GM19351 (cell line): ENCODE measurements around the gene SCAPER.

Experiments
- ATAC-seq: cut with Tn5 transposase; IDR thresholded peaks from one replicate; pipeline ENCODE4 v1.9.1; 2021; ENCODE audit warnings: mild to moderate bottlenecking, moderate library complexity; ENCODE audit not compliant: unreplicated experiment

SCAPER gene, protein sequence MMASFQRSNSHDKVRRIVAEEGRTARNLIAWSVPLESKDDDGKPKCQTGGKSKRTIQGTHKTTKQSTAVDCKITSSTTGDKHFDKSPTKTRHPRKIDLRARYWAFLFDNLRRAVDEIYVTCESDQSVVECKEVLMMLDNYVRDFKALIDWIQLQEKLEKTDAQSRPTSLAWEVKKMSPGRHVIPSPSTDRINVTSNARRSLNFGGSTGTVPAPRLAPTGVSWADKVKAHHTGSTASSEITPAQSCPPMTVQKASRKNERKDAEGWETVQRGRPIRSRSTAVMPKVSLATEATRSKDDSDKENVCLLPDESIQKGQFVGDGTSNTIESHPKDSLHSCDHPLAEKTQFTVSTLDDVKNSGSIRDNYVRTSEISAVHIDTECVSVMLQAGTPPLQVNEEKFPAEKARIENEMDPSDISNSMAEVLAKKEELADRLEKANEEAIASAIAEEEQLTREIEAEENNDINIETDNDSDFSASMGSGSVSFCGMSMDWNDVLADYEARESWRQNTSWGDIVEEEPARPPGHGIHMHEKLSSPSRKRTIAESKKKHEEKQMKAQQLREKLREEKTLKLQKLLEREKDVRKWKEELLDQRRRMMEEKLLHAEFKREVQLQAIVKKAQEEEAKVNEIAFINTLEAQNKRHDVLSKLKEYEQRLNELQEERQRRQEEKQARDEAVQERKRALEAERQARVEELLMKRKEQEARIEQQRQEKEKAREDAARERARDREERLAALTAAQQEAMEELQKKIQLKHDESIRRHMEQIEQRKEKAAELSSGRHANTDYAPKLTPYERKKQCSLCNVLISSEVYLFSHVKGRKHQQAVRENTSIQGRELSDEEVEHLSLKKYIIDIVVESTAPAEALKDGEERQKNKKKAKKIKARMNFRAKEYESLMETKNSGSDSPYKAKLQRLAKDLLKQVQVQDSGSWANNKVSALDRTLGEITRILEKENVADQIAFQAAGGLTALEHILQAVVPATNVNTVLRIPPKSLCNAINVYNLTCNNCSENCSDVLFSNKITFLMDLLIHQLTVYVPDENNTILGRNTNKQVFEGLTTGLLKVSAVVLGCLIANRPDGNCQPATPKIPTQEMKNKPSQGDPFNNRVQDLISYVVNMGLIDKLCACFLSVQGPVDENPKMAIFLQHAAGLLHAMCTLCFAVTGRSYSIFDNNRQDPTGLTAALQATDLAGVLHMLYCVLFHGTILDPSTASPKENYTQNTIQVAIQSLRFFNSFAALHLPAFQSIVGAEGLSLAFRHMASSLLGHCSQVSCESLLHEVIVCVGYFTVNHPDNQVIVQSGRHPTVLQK (N-terminal part only)

DNA sequence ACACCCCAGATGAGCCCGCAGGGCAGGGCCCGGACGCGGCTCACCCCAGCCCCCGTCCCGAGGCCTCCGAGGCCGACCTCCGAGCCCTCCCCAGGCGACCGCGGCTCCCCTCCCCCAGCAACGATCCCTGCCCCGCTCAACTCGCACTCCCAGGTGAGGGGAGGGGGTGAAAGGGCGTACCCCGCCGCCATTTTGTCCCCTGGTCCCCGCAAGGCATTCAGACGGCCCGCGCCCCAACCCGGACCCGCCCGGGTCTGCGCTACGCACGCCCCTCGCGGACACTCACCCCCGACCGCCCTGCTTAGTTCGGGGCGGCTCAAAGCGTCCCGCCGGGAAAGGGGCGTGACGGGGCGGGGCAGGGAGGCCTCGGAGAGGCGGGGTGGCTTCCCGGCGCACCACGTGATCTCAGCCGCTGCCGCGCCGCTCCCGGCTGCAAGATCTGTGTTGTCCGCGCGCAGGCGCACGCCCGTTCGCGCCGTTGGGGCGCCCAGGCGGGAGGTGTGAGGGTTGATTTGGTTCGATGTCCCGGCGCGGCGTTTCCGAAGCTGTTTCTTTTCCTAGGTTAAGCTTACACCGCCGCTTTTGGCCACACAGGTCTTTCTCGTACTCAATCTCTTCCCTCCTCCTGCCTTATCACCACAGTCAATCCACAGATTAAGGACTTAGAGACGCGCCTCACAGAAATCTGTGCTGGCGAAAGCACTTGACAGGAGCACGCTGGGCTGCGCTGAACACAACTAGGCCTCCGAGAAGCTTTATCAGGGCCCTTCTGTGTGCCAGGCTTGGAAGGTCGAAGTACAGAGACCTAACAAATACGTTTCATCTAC lies at the start of gene SCAPER:
TSS of gene SCAPER (minus strand) at position 328 of the 827 bp plus-strand sequence. CDS start 21,523 bp downstream, outside the sequence.
- peak; percentile 79 for ATAC-seq

DNA sequence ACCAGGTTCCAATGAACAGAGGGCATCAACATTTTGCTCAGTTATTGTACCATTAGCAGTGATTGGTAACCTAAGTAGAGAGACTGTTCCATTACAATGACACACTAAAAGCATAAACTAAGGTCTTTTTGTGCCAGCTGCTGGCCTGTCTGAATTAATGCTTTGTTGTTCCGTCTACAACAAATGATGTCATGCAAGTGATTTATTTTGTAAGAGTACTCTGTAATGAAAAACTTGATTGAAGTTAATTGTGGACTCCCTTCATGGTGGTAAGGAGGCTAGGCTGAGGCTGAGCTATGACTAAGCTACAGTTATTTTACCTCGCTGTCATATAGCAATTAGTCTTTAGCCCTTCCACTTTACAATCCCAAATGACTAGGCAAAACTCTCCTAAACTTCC lies 49.6 kb upstream of the SCAPER start:
- no peak for ATAC-seq

DNA sequence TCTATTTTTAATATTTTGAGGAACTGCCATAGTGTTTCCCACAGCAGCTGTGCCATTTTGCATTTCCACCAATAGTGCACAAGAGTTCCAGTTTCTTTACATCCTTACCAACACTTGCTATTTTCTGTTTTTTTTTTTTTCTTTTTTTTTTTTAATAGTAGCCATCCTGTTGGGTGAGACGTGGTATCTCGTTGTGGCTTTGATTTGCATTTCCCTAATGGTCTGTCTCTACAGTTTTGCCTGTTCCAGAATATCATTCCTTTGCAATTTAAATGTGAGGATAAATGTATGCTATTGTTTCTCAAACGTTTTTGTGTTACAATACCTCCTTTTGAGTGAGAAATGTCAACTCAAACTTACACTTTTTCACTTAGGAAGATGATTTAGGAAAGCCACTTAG lies 48.8 kb upstream of the SCAPER start:
- ATAC-seq, result no peak

DNA sequence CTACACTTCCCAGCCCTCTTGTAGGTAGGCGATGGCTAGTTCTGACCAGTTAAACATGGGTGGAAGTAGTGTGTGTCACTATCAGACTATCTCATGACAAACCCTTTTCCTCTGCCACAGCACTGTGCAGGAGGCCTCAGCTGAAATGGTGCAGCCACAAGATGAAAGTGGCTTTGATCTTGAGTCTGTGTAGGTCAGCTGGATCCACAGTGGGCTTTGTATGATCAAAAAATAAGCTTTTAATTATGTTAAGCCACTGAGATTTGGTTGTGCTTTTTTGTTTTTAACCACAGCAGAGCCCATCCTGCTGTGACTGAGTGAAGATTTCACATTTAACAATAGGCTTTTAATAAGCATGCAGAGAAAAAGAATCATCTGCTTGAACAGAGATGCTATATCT lies 46.1 kb upstream of the SCAPER start:
- no peak for ATAC-seq

DNA sequence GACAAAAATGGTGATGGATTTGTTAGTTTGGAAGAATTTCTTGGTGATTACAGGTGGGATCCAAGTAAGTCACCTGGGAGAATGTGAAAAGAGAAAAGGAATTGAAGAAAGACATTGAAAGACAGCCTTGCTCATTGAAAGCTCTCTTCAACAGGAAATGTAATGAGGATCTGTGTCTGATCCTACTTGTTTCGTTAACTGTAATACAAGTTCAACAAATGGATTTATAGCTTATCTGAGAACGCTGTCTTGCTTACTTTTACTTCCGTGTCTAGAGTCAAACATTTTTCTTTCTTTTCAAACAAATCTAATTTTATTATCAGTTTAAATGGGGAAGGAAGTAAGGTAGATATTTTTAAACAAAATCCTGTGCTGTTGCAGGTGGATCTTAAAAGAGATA lies 42.3 kb upstream of the SCAPER start:
- no peak for ATAC-seq

DNA sequence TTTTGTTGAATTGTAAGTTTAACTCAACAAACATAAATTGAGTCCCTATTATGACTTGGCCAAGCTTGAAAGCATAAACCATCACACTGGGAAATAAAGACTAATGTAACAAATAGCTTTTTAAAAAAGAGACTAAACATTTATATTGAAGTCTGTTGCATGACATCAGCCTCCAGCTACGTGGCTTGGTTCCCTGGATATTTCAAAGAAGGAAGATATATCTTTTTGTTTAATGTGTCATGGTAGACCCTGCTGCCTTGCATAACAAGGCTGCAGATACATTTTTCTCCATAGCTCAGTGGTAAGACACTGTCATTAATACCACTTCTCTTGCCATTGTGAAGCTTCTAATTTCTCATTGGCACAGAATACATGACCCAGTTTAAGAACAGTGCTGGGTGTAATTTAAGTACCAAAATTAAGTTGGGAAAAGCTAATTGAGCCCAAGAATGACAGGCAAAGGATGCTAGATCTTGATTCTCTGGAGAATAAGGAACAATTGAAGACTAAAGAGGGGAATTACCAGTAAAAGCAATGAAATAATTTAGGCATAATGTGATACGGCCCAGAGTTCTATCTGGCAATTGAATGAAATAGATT lies 40.5 kb upstream of the SCAPER start:
- ATAC-seq, result no peak

DNA sequence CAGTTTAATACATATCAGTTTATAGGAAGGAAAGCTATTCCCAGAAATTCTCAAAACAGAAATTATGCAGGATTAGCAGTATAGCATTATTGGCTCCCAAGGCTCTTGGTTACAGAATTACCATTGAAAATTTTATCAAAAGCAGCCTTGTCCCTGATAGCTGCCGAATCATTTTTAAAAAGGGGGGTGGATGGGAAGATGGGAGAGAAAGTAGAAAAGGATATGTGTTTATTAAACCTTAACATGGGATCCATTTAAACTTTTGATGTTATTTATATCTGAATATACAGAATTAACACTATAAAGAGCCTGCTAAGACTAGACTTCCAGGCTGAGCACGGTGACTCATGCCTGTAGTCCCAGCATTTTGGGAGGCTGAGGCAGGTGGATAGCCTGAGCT lies 37.2 kb upstream of the SCAPER start:
- no peak for ATAC-seq

DNA sequence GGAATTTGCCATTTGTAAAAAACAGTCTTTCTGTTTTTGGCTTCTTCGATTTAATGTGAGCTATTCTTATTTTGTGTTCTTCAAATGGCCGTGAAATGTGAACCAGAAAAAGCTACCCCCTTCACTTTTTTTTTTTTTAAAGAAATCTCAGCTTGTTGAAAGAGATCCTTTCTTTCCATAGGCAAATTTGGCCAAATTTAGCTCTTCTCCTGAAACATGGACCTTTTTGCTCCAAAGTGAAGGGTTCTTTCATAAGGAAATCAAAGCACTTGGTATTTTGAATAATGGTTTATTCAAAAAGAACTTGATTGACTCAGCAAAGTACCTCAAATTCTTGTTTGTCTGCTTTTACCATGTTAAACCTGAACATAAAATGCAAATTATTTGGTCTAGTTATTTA lies 36.5 kb upstream of the SCAPER start:
- no peak for ATAC-seq

DNA sequence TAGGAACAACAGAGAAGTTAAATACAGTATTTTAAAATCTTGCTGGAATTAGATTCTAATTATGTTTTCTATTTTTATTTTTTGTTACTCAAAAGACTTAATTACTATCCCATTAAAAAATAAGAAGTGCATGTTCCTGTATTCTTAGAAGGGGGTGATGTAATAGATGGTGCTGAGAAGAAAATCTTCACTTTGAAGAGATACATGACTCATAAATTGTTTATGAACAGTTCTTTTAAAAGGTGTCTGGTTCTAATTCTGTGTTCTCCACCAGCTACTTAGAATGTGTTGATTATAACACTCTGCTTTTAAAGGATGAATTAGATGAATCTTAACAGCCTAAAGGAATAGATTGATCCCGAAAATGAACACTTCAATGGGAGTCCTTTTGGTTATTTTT lies 34.6 kb upstream of the SCAPER start:
- ATAC-seq, result no peak

DNA sequence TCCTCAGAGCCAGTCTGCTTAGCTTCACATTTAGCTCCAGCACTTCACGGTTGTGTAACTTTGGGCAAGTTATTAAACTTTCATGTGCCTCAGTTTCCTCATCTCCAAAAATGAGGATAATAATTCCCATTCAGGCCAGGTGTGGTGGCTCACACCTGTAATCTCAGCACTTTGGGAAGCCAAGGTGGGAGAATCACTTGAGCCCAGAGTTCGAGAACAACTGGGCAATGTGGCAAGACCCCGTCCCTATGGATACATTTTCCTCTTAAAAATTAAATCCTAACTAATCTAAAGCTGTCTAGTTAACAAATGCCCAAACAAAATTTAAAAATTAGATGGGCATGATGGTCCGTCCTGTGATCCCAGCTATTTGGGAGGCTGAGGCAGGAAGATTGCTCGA lies 33.6 kb upstream of the SCAPER start:
- no peak for ATAC-seq

DNA sequence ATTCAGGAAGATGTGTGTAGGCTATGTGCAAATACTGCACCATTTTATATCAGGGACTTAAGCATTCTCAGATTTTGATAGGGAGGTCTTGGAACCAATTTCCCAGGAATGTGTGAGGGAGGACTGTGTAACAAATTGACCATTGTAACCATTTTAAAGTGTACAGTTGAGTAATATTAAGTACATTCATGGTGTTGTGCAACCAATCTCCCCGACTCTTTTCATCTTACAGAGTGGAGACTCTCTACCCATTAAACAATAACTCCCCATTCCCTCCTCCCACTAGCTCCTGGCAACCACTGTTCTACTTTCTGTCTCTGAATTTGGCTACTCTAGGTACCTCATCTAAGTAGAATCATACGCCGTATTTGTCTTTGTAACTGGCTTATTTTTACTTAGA lies 31.5 kb upstream of the SCAPER start:
- ATAC-seq, result no peak

DNA sequence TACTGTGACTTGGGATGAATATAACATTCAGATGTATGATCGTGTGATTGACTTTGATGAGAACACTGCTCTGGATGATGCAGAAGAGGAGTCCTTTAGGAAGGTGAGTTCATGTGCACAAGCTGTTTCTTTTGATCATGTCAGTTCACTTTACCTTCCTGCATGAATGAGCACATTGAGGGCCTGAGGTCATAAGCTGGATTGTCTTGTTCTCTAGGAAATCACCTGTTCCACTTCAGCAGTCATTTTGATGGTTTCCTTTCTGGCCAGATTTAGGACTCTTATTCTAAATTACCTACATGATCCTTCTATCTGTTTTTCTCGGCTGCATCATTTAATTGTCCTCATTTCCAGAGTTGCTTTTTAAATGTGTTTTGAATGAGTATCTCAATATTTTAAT lies 30.5 kb upstream of the SCAPER start:
- no peak for ATAC-seq

DNA sequence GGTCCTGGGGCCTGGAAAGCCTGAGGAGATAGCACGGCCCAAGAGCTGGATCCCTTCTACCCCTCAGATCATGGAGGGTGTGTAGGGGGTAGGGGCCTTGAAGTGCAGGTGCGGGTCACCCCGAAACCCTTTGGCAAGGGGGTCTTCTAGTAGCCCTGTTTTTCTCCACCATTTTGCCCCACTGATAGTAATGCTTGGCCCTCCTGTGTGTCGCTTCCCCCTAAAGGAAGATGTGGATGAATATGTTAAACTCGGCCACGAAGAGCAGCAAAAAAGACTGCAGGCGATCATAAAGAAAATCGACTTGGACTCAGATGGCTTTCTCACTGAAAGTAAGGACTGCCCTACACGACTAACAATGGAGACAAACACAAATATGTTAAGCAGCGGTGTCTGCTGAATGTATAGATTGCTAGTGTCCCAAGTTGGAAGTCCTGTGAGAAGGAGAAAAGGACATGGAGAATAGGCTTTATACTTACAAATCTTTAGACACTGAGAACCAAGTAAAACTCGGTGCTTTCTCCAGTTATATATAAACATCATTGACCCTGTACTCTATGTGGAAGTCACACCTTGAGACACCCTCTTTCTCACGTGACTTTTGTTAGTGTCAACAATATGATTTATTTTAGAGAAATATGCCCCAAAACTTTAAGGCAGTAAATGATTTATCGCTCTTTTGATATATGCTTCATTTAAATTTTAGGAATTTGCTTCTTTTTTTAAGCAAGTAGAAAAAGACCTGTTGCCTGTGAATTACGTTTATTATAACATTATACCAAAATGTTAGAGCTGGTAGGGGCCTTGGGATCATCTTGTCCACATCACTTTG lies 27.2 kb upstream of the SCAPER start:
- peak; percentile 11 for ATAC-seq

DNA sequence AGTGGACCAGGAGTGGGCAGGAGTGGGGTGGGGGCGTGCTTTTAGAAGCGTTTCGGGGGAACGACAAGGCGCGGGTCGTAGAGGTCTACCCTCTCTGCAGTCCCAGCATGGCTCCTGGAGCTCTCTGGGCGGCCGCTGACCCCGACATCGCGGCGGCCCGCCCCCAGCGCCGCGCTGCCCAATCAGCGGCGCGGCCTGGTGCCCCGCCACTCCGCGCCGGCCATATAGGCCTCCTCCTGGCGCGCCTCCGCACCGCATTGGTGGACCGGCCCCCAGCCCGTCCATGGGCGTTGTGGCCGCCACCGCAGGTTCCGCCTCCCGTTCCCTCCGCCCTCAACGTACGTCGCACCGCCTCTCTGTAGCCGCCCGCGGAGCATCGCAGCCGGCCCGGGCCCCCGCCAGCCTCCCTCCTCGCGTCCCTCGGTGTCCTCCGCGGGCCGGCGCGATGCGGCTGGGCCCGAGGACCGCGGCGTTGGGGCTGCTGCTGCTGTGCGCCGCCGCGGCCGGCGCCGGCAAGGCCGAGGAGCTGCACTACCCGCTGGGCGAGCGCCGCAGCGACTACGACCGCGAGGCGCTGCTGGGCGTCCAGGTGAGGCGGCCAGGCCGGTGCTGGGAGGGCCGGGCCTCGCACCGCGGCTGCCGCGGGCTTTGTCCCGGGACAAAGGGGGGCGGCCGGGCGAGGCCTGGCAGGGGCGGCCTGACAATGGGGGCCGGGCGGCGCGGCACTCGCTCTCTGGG lies 26.4 kb upstream of the SCAPER start, which contains the start of gene RCN2:
TSS of gene RCN2 (plus strand) at position 353 of the 738 bp plus-strand sequence. CDS start at position 446, 93 bp downstream.
- peak; percentile 98 for ATAC-seq

DNA sequence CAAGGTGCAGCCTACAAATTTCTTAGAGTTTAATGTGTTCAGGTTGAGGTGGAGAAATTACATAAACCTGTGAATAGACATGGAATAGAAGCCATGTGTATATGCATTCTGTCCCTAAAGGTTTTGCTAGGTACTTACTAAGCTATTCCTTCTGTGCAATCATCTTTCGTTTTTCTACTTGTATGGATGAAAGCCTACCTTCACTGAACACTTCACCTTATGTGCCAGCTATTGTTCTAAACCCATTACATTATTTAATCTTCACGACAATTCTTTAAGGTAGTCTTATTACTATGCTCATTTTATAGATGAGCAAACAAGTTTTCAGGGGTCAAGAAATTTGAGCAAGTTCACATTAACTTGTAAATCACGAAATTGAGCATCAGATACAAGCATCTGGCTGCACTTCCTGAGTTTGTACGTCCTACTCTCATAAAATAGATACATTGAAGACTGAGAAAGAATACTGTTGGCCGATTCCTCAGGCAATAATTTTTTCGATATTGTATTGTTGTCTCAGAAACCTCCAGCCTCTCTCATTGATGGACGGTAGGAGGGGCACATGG lies 25.8 kb upstream of the SCAPER start:
- no peak for ATAC-seq

DNA sequence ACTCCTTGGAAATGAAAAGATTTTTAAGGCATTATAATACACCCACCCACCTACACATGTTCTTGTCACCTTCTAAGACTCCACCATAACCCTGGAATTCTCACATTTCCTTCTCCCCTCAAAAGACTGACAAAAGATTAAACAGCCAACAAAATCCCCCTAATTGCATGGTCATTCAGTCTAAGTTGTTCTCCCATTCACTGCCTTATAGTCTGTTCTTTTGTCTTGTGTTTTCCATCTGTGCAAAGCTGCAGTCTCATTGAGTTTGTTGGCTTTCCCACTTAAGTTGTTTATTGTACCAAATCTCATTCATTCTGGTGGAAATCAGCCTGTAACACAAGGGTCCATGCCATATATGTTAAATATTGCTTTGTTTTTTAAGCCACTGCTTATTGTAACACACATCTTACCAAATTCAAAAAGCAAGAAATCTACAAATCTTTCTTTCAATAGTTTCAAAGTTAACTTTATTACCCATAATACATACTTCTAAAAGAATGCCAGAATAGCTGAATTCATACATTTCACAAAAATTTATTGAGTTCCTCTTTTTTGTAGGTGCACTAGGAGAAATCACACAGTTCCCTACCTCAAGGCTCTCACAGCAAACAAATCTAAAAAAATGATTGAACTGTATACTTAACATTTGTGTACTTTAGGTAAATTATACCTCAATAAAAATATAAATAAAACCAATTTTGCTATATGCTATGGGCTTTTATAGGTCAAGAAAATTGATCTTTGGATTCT lies 24.0 kb upstream of the SCAPER start:
- ATAC-seq, result no peak

DNA sequence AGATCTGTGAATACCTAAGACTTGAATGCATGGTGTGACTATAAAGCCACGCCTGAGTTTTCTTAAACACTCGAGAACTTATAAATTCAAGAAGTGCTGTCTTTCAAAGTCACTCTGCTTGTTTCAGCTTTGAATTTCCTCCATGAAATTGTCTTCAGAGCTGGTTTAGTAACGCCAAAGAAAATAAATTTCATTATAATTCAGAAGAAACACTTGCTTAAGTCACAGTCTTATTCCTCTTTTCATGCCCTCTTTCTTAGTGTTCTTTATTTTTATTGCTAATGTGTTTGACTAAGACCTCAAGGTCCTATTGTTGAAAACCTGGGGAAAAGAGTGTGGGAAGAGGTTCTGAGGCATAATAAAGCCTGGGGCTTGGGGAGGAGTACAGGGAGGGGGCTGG lies 23.1 kb upstream of the SCAPER start:
- ATAC-seq, result no peak
